Measurements from ENCODE around the gene SHC2.

DNA sequence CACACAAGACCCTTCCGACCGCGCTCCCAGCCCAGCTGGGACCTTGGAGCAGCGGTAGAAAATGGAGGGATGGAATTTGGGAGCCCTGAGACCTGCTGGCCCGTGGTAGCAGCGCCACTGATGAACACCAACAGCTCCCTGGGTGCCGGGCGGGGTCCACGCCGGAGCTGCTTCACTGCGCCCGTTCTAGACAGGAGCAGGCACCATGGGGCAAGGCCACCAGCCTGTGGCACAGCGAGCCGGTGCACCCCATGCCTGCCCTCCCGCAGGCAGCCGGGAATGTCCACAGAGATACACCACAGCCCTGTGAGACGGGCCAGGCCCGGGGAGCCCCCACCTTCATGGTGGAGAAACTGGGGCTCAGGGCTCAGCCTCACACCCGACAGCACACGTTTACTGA lies 9.9 kb upstream of the SHC2 start:
- no peak for TF ChIP-seq POLR2AphosphoS5 (IDR thresholded peaks at IDR 0.05)
- TF ChIP-seq, protein P1, sequence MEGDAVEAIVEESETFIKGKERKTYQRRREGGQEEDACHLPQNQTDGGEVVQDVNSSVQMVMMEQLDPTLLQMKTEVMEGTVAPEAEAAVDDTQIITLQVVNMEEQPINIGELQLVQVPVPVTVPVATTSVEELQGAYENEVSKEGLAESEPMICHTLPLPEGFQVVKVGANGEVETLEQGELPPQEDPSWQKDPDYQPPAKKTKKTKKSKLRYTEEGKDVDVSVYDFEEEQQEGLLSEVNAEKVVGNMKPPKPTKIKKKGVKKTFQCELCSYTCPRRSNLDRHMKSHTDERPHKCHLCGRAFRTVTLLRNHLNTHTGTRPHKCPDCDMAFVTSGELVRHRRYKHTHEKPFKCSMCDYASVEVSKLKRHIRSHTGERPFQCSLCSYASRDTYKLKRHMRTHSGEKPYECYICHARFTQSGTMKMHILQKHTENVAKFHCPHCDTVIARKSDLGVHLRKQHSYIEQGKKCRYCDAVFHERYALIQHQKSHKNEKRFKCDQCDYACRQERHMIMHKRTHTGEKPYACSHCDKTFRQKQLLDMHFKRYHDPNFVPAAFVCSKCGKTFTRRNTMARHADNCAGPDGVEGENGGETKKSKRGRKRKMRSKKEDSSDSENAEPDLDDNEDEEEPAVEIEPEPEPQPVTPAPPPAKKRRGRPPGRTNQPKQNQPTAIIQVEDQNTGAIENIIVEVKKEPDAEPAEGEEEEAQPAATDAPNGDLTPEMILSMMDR (IDR thresholded peaks at IDR 0.05) = no peak
- TF ChIP-seq POLR2A (IDR thresholded peaks at IDR 0.05) = no peak
